AG04450 (cell line): ENCODE measurements around the gene JMJD4. TPM values are rescaled to one million over a fixed set of nuclear protein-coding genes. Genes with fewer than 3 reads are reported as not detected.

Source experiments
- CTCF ChIA-PET: fragments of 300-600, 350-600 bp; formaldehyde crosslinking; extraction: SDS; loops from one replicate; lab custom pipeline; 2022; ENCODE audit warnings: antibody characterized with exemption, inconsistent platforms; lab: Charles Lee
- POLR2A ChIA-PET: fragments of 350-600 bp; formaldehyde crosslinking; extraction: SDS; loops from one replicate; lab custom pipeline; 2021; ENCODE audit warnings: antibody characterized with exemption, inconsistent platforms; lab: Yijun Ruan, JAX
- DNase-seq: peaks from one replicate; pipeline ENCODE4 v3.0.0-alpha.2; 2011; ENCODE audit warnings: low read depth, low spot score
- H3K27ac ChIP-seq: one replicate; pipeline ENCODE4 v1.5.1; 2012; ENCODE audit warnings: low read depth, low read length, control low read depth
- H3K27me3 ChIP-seq: one replicate; pipeline ENCODE4 v1.6.0; 2012; ENCODE audit warnings: low read length; ENCODE audit not compliant: control insufficient read depth, insufficient read depth
- H3K4me3 ChIP-seq: 2 replicates; pipeline ENCODE4 v1.5.1; 2011; ENCODE audit warnings: mild to moderate bottlenecking, low read depth, low read length, control low read depth
- H3K9me3 ChIP-seq: 2 replicates; pipeline ENCODE4 v1.5.1; 2012; ENCODE audit warnings: low read length; ENCODE audit not compliant: control insufficient read depth, insufficient read depth
- CTCF ChIP-seq: IDR thresholded peaks from 2 replicates; pipeline ENCODE4 v1.5.1; 2011; ENCODE audit warnings: low read depth, low read length, control low read depth, inconsistent platforms
- polyA plus RNA-seq: library from polyadenylated mRNA; depleted of rRNA; stranded (reverse); fragments of >200 nt; gene quantifications from 2 replicates; pipeline ENCODE4 v1.2.3, GENCODE V29; 2011

The JMJD4 gene
- polyA plus RNA-seq, 1 experiment = 13.4 TPM

DNA sequence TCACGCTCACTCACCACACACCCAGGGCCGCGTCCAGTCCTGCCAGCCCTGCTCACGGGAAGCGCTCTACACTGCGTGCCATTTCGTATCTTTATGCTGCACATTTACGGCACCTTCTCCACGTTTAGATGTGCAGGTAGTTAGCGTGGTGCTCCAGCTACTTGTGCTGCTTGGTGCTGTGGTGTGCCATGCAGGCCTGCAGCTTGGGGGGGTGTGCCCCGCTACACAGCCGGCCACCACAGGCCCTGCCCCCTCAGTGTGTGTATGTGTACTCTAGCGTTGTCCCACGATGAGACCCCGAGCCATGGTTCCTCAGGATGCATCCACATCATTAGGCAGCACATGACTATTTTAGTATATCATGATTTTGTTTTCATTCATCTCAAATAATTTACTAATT, 38.5 kb upstream of the JMJD4 start:
- Histone ChIP-seq H3K4me3 (no peak overlapping the region), H3K9me3 (no peaks in the 10 kb centered on the region; the same call in 1 of the 2 replicates), H3K27ac (no peak overlapping the region), H3K27me3 (no peaks in the 10 kb centered on the region)
- POLR2A ChIA-PET = no interaction called here
- TF ChIP-seq CTCF = no peak
- CTCF ChIA-PET = interaction anchor here (3.1 kb wide), 1 partner anchor 11 kb away, joined by 17 read pairs; no protein-coding TSS in a partner anchor
- no peak for DNase-seq

DNA sequence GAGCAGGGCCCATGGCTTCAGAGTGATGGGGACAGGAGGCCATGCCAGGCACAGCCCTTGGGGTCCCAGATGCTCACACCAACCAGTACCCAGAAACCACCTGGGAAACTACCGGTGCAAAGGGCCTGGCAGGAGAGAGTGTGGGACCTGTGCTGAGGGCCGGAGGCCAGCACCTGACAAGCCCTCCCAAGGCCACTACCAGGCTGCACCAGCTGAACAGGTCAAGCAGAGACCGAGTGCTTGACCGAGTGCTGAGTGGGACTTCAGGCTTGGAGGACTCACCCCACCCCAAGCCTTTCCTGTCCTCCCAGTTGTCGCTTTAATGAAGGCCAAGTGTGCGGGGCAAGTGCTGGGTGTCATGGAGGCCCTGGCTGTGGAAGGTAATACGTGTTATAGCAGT, 36.7 kb upstream of the JMJD4 start:
- ChIA-PET POLR2A (no interaction called here), CTCF (no interaction called here)
- Histone ChIP-seq H3K27ac (no peak overlapping the region), H3K4me3 (no peak overlapping the region), H3K27me3 (no peaks in the 10 kb centered on the region), H3K9me3 (no peaks in the 10 kb centered on the region; the same call in 1 of the 2 replicates)
- DNase-seq = no peak
- no peak for TF ChIP-seq CTCF

DNA sequence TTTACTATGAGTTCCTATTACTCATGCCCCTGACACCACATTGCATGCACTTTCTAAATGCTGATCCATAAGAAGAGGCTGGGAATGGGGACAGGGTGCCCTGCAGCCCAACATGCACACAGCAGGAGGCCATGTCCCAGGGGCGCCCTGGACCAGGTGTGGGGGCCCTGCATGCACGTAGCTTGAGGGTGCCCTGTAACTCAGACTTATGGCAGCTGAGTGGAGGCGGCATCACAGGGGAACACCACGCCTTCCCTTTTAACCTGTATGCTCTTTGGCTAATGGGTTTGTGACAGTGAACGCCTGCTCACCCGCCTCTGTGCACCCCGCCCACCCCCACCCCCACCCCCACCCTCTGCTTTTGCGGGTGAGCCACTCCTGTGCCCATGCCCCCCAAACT, 36.2 kb upstream of the JMJD4 start:
- ChIA-PET POLR2A (no interaction called here), CTCF (no interaction called here)
- no peaks in the 10 kb centered on the region; the same call in 1 of the 2 replicates for H3K9me3 ChIP-seq
- no peak overlapping the region for H3K4me3 ChIP-seq
- no peak for TF ChIP-seq CTCF
- no peak for DNase-seq
- H3K27ac ChIP-seq = no peak overlapping the region
- H3K27me3 ChIP-seq = no peaks in the 10 kb centered on the region

DNA sequence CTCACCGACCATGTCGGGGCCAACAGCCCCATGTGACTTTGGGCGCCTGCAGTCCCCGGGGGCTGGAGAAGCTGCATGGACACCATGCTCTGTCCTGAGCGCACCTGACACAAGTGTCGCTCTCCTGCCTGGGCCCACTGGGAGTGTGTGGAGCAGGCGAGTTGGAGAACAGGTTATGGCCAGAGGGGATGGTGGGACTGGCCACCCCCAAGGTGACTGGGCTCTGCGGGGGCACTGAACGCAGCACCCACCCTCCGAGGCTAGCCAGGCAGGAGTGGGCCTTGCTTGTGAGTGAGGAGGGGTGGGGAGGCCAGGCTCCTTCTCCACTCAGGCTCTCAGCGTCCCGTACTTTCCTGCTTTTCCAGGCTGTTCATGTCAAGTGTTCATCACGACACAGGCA, 35.7 kb upstream of the JMJD4 start:
- H3K27ac ChIP-seq = no peak overlapping the region
- no peaks in the 10 kb centered on the region for H3K27me3 ChIP-seq
- ChIA-PET CTCF (no interaction called here), POLR2A (no interaction called here)
- H3K4me3 ChIP-seq = no peak overlapping the region
- no peak for TF ChIP-seq CTCF
- no peak for DNase-seq
- no peaks in the 10 kb centered on the region; the same call in 1 of the 2 replicates for H3K9me3 ChIP-seq

- CTCF ChIA-PET = no interaction called here
Observed at GRCh38 chr1:227769936-227770494, 34.9 kb upstream of the JMJD4 start.

More at GRCh38 chr1:227769936-227770494, 34.9 kb upstream of the JMJD4 start:
- H3K27me3 ChIP-seq = no peaks in the 10 kb centered on the region
- H3K9me3 ChIP-seq = no peaks in the 10 kb centered on the region
- no peak for TF ChIP-seq CTCF
- H3K4me3 ChIP-seq = no peak overlapping the region
- no peak for DNase-seq
- POLR2A ChIA-PET = no interaction called here
- H3K27ac ChIP-seq = no peak overlapping the region
